NCI-H2196 (cell line): ENCODE data around the gene OLR1.

ENCODE experiments used
- DNase-seq: peaks from one replicate; lab custom pipeline; 2025; ENCODE audit not compliant: unreplicated experiment; lab: John Stamatoyannopoulos, UW

OLR1 gene

GRCh38 chr12:10110256-10110844 is 61.6 kb downstream of the OLR1 start:
- DNase-seq = no peak
